Spleen (tissue), 7 donors: ENCODE results near the gene AP4M1.

Source experiments
- CTCF ChIP-seq, 11 experiments: fragments of 200-600 bp in 7 of 11; fragments of 450-650 bp in 4 of 11; sonication (generic) in 4 of 11; IDR thresholded peaks in 8 of 11; conservative IDR thresholded peaks in 3 of 11; 1 replicate in 7 of 11; 2 replicates in 4 of 11; pipeline versions ENCODE4 v1.4.0 to v1.8.0; 2016 to 2021; ENCODE audit warnings: antibody characterized with exemption in 11 of 11, inconsistent platforms in 4 of 11, mild to moderate bottlenecking in 1 of 11
- POLR2A ChIP-seq, 3 donors: fragments of 450-650 bp; IDR thresholded peaks; one replicate each; pipeline ENCODE4 v1.5.1; 2017; ENCODE audit warnings: antibody characterized with exemption in 3 of 3, mild to moderate bottlenecking in 1 of 3
- POLR2AphosphoS5 ChIP-seq, 3 donors: sonication (generic); formaldehyde crosslinking; IDR thresholded peaks; one replicate each; pipeline ENCODE4 v1.5.1; 2017; ENCODE audit warnings: antibody characterized with exemption in 3 of 3
- donor health status: DM: no; HTN: no; CAD: no; lungs with moderate emphysema.
- donor health status: DM: no; HTN: no; CAD: no.
- donor health status: DM: no; HTN: no; CAD: no.

- TF ChIP-seq CTCF (IDR thresholded peaks at IDR 0.05 in 8 of 11, conservative IDR thresholded peaks at IDR 0.05 in 3 of 11) (no peak), POLR2AphosphoS5 (IDR thresholded peaks at IDR 0.05) (peak in 2 of 3 donors; percentile 46 to 63), POLR2A (IDR thresholded peaks at IDR 0.05) (no peak)
Measured at GRCh38 chr7:100153708-100154535, 52.5 kb downstream of the AP4M1 start.
